ENCODE measurements around the gene AP2A1. TPM values are rescaled to one million over a fixed set of nuclear protein-coding genes. Genes with fewer than 3 reads are reported as not detected.
A peak's percentile ranks its signal among the peaks of the same experiment; 100 is the strongest.

AP2A1 gene
- total RNA-seq, 1 donor from 2014 or later, result 146 TPM

GRCh38 chr19:49771674-49772139 is 4.9 kb downstream of the AP2A1 start:
- H3K27me3 Mint-ChIP-seq (ENCODE audit: low read depth), result no peaks in the 10 kb centered on the region
- DNase-seq (ENCODE audit: low spot score), result no peak
- H3K9me3 Mint-ChIP-seq (ENCODE audit: low read depth), result no peaks in the 10 kb centered on the region
- no peak overlapping the region for H3K4me3 Mint-ChIP-seq (ENCODE audit: unreplicated experiment)
- TF ChIP-seq, protein P1, sequence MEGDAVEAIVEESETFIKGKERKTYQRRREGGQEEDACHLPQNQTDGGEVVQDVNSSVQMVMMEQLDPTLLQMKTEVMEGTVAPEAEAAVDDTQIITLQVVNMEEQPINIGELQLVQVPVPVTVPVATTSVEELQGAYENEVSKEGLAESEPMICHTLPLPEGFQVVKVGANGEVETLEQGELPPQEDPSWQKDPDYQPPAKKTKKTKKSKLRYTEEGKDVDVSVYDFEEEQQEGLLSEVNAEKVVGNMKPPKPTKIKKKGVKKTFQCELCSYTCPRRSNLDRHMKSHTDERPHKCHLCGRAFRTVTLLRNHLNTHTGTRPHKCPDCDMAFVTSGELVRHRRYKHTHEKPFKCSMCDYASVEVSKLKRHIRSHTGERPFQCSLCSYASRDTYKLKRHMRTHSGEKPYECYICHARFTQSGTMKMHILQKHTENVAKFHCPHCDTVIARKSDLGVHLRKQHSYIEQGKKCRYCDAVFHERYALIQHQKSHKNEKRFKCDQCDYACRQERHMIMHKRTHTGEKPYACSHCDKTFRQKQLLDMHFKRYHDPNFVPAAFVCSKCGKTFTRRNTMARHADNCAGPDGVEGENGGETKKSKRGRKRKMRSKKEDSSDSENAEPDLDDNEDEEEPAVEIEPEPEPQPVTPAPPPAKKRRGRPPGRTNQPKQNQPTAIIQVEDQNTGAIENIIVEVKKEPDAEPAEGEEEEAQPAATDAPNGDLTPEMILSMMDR (IDR thresholded peaks at IDR 0.05), result no peak
- peaks cover 2% of the 10 kb centered on the region for H3K36me3 Mint-ChIP-seq (ENCODE audit: low read depth)
- no peak overlapping the region for H3K27ac Mint-ChIP-seq (ENCODE audit: unreplicated experiment)
- H3K4me1 Mint-ChIP-seq (ENCODE audit: low read depth), result peaks cover 37% of the 10 kb centered on the region

DNA sequence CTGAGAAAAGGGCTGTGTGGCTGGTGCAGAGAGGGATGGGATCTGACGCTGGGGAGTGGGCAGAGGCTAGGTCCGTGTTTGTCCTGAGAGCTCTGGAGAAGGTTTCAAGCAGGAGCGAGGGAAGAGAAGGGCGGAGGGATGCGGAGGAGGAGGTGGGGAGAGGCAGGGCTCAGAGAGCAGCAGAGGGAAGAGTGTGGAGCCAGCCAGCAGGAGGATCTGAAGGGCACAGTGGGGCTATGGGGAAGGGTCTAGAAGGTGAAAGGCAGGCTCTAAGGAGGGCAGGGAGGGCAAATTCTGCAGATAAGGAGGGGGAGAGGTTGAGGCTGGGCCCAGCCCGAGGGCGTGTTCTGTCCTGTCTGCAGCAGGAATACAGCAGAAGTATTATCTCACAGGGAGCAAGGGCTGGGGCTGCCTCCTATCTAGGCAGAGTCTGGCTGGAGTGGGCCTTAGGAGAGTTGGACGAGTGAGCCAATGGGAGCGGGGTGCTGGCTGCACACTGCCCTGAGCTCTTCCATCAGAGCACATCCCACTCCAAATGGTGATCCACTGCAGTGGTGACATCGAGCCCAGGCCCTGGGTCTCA is 6.1 kb downstream of the AP2A1 start:
- no peaks in the 10 kb centered on the region for H3K9me3 Mint-ChIP-seq (ENCODE audit: low read depth)
- peaks cover 2% of the 10 kb centered on the region for H3K36me3 Mint-ChIP-seq (ENCODE audit: low read depth)
- H3K27me3 Mint-ChIP-seq (ENCODE audit: low read depth), result no peaks in the 10 kb centered on the region
- TF ChIP-seq, protein P1 (IDR thresholded peaks at IDR 0.05), result no peak
- peak overlapping the region; percentile 62 for H3K27ac Mint-ChIP-seq (ENCODE audit: unreplicated experiment)
- H3K4me3 Mint-ChIP-seq (ENCODE audit: unreplicated experiment), result no peak overlapping the region
- no peak for DNase-seq (ENCODE audit: low spot score)
- H3K4me1 Mint-ChIP-seq (ENCODE audit: low read depth), result peaks cover 29% of the 10 kb centered on the region

DNA sequence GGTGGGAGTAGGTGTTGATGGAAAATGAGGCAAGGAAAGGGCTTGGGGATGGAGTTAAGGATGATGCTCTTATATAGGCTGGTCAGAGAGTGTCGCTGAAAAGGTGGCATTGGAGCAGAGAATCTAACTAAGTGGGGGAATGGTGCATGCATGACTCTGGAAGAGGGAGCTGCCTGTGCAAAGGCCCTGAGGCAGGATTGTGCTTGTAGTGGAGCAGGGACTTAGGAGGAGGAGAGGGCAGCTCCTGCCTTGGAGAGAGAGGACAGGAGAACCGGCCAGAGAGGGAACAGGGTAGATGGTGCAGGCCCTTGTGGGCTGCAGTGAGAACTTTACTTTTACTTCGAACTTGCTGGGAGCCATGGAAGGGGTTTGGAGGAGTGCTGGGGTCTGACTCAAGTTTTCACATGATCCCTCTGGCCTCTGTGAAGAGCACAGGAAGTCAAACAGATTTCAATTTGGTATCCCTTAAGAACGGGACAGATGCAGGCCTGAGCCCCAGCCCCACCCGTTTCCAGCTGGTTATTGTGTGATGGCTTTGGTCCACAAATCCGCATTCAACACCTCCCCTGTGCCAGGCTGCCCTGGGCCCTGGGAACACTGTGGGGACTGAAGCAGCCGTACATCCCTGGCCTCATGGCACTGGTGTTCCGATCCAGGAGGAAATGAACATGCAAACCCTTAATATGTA is 7.0 kb downstream of the AP2A1 start:
- DNase-seq (ENCODE audit: low spot score), result no peak
- Mint-ChIP-seq H3K9me3 (ENCODE audit: low read depth) (no peaks in the 10 kb centered on the region), H3K4me1 (ENCODE audit: low read depth) (peaks cover 20% of the 10 kb centered on the region), H3K4me3 (ENCODE audit: unreplicated experiment) (no peak overlapping the region), H3K27me3 (ENCODE audit: low read depth) (no peaks in the 10 kb centered on the region), H3K36me3 (ENCODE audit: low read depth) (peaks cover 2% of the 10 kb centered on the region), H3K27ac (ENCODE audit: unreplicated experiment) (peak overlapping the region; percentile 62)
- TF ChIP-seq, protein P1 (IDR thresholded peaks at IDR 0.05), result no peak

DNA sequence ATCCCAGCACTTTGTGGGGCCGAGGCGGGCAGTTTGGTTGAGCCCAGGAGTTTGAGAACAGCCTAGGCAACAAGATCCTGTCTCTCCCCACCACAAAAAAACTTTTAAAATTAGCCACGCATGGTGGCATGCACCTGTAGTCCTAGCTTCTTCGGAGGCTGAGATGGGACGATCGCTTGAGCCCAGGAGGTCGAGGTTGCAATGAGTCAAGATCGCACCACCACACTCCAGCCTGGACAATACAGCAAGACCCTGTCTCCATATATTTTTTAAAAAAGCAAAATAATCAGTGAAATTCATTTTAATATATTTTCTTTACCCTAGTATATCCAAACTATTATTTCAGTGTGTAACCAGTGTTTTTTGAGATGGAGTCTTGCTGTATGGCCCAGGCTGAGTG is 8.2 kb downstream of the AP2A1 start:
- Mint-ChIP-seq H3K36me3 (ENCODE audit: low read depth) (peaks cover 3% of the 10 kb centered on the region), H3K4me1 (ENCODE audit: low read depth) (peaks cover 13% of the 10 kb centered on the region), H3K27me3 (ENCODE audit: low read depth) (no peaks in the 10 kb centered on the region), H3K4me3 (ENCODE audit: unreplicated experiment) (no peak overlapping the region), H3K9me3 (ENCODE audit: low read depth) (no peaks in the 10 kb centered on the region), H3K27ac (ENCODE audit: unreplicated experiment) (no peak overlapping the region)
- TF ChIP-seq, protein P1 (IDR thresholded peaks at IDR 0.05), result no peak
- DNase-seq (ENCODE audit: low spot score), result no peak

DNA sequence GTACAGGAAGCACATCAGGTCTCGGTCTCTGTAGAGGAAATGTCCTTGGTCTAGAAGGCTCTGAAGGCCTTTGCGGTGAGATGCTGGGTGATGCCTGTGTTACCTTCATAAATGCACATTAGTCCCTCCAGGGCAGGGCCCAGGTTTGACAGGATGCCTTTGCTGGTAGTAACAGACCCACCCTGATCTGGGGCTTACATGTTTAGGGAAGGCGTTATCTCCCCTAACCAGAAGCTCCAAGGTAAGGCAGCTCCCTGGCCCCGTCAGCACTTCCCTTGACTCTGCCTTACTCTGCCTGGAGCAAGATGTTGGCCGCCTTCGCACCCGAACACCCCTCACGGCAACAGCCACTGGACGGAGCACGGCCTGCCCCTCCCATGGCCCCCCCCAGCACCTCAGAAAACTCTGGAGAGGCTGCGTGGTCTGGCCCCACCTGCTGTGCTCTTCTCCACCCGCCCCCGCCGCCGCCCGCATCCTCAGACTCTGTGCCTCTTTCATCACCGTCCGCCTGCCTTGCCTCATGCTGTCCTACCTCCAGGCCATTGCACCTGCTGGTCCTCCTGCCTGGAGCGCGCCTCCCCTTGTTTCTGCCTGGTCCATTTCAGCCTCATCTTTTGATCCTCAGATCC is 9.1 kb downstream of the AP2A1 start:
- Mint-ChIP-seq H3K27ac (ENCODE audit: unreplicated experiment) (no peak overlapping the region), H3K36me3 (ENCODE audit: low read depth) (peaks cover 3% of the 10 kb centered on the region), H3K4me3 (ENCODE audit: unreplicated experiment) (no peak overlapping the region), H3K27me3 (ENCODE audit: low read depth) (no peaks in the 10 kb centered on the region), H3K9me3 (ENCODE audit: low read depth) (no peaks in the 10 kb centered on the region), H3K4me1 (ENCODE audit: low read depth) (peaks cover 13% of the 10 kb centered on the region)
- TF ChIP-seq, protein P1 (IDR thresholded peaks at IDR 0.05), result no peak
- no peak for DNase-seq (ENCODE audit: low spot score)

Measured in chondrocyte (in vitro differentiated cells).